GM12878 (cell line): ENCODE results near the gene ELK3. TPM values are rescaled to one million over a fixed set of nuclear protein-coding genes. Genes with fewer than 3 reads are reported as not detected.

Experiments
- ATAC-seq: fragments of 200-7000 bp; cut with Tn5 transposase; 3 replicates; pipeline ENCODE4 v1.9.1; 2020; ENCODE audit warnings: mild to moderate bottlenecking, moderate library complexity
- BruUV-seq: library from RNA; stranded (reverse); fragments of 400-500 nt; replicated peaks from 2 replicates; lab custom pipeline; 2021; lab: Mats Ljungman, UMichigan
- CTCF ChIA-PET: fragments of 300-600 bp; sonication (Branson Sonifier 250); formaldehyde crosslinking; extraction: SDS; loops from one replicate; lab custom pipeline; 2021; ENCODE audit warnings: inconsistent platforms; lab: Yijun Ruan, JAX
- POLR2A ChIA-PET: fragments of 350-600 bp; formaldehyde crosslinking; extraction: SDS; loops from one replicate; lab custom pipeline; 2021; ENCODE audit warnings: inconsistent platforms; lab: Charles Lee
- RAD21 ChIA-PET: fragments of 300-600 bp; sonication (Branson Sonifier 250); formaldehyde crosslinking; loops from one replicate; lab custom pipeline; 2023; ENCODE audit warnings: antibody characterized with exemption; ENCODE audit not compliant: unreplicated experiment; lab: Charles Lee
- SMC1A ChIA-PET: fragments of 300-600 bp; sonication (Branson Sonifier 250); formaldehyde crosslinking; loops from one replicate; lab custom pipeline; 2023; ENCODE audit not compliant: unreplicated experiment, uncharacterized antibody; lab: Charles Lee
- DNase-seq: peaks from one replicate; pipeline ENCODE4 v3.0.0-alpha.2; 2011; ENCODE audit warnings: low read depth, low spot score
- FAIRE-seq: peaks from 3 replicates; lab custom pipeline; 2011; peaks lifted over from hg19 to GRCh38; lab: Jason Lieb, UNC
- H2AFZ ChIP-seq: 2 replicates; pipeline ENCODE4 v1.6.0; 2011; ENCODE audit warnings: low read depth, low read length, control low read depth; ENCODE audit not compliant: control insufficient read depth
- H3K27ac ChIP-seq: 2 replicates; pipeline ENCODE4 v1.5.1; 2011; ENCODE audit warnings: control low read depth; ENCODE audit not compliant: control insufficient read depth, insufficient read depth
- H3K27me3 ChIP-seq, 2 experiments: replicated peaks in 1 of 2; 2 replicates each; pipeline versions ENCODE4 v1.6.0 to v1.6.1; 2011; ENCODE audit warnings: low read length in 1 of 2; ENCODE audit not compliant: control insufficient read depth in 2 of 2, insufficient read depth in 2 of 2
- H3K36me3 ChIP-seq, 2 experiments: 2 replicates each; pipeline ENCODE4 v1.5.1; 2011; ENCODE audit warnings: low read length in 1 of 2; ENCODE audit not compliant: control insufficient read depth in 2 of 2, insufficient read depth in 2 of 2
- H3K4me1 ChIP-seq: 2 replicates; pipeline ENCODE4 v1.6.1; 2011; ENCODE audit warnings: mild to moderate bottlenecking, low read length, moderate library complexity, mixed read lengths; ENCODE audit not compliant: control insufficient read depth, insufficient read depth
- H3K4me2 ChIP-seq: 2 replicates; pipeline ENCODE4 v1.6.0; 2011; ENCODE audit warnings: control low read depth; ENCODE audit not compliant: control insufficient read depth, insufficient read depth
- H3K4me3 ChIP-seq: fragments of 200-600 bp; sonication (generic); 2 replicates; pipeline ENCODE4 v1.5.1; 2016
- H3K79me2 ChIP-seq: 2 replicates; pipeline ENCODE4 v1.6.0; 2011; ENCODE audit warnings: low read length; ENCODE audit not compliant: control insufficient read depth, insufficient read depth
- H3K9ac ChIP-seq: 2 replicates; pipeline ENCODE4 v1.8.0; 2011; ENCODE audit warnings: low read length, control low read depth, mixed read lengths; ENCODE audit not compliant: control insufficient read depth, insufficient read depth
- H3K9me3 ChIP-seq: replicated peaks from 3 replicates; pipeline ENCODE4 v1.5.1; 2011; ENCODE audit warnings: mild to moderate bottlenecking, low read length; ENCODE audit not compliant: control insufficient read depth, insufficient read depth
- H4K20me1 ChIP-seq: 2 replicates; pipeline ENCODE4 v1.6.0; 2011; ENCODE audit not compliant: control insufficient read depth, insufficient read depth
- BCLAF1 ChIP-seq: fragments of 450-650 bp; IDR thresholded peaks from 2 replicates; pipeline ENCODE4 v1.6.1; 2017; ENCODE audit warnings: antibody characterized with exemption, mild to moderate bottlenecking, moderate library complexity
- CREM ChIP-seq: IDR thresholded peaks from 2 replicates; pipeline ENCODE4 v1.6.1; 2014; ENCODE audit warnings: antibody characterized with exemption, low read depth
- HDAC2 ChIP-seq: fragments of 200-600 bp; sonication (generic); IDR thresholded peaks from 2 replicates; pipeline ENCODE4 v1.6.1; 2017
- HSF1 ChIP-seq: fragments of 150-350 bp; IDR thresholded peaks from 2 replicates; pipeline ENCODE4 v1.6.1; 2014; ENCODE audit warnings: mild to moderate bottlenecking, low read depth, low read length
- IKZF1 ChIP-seq: fragments of 450-650 bp; conservative IDR thresholded peaks from 2 replicates; pipeline ENCODE4 v1.6.1; 2017; ENCODE audit warnings: antibody characterized with exemption, mild to moderate bottlenecking
- IKZF2 ChIP-seq, 2 experiments: fragments of 450-650 bp; IDR thresholded peaks; 2 replicates each; pipeline ENCODE4 v1.6.1; 2017; ENCODE audit warnings: mild to moderate bottlenecking in 2 of 2, moderate library complexity in 2 of 2
- IRF4 ChIP-seq: IDR thresholded peaks from 2 replicates; pipeline ENCODE4 v1.6.1; 2011; ENCODE audit warnings: low read depth, low read length
- IRF5 ChIP-seq: fragments of 450-650 bp; IDR thresholded peaks from 2 replicates; pipeline ENCODE4 v1.6.1; 2017; ENCODE audit warnings: borderline replicate concordance
- MXI1 ChIP-seq: fragments of 150-350 bp; IDR thresholded peaks from 2 replicates; pipeline ENCODE4 v1.6.1; 2011; ENCODE audit warnings: low read depth, mild to moderate bottlenecking, inconsistent platforms, low read length, improper control_type of control experiment
- ZBTB11 ChIP-seq: fragments of 450-650 bp; formaldehyde crosslinking; IDR thresholded peaks from 2 replicates; pipeline ENCODE4 v1.5.0; 2022; ENCODE audit warnings: mild to moderate bottlenecking, missing genetic modification characterization
- ZBTB4 ChIP-seq: fragments of 450-650 bp; formaldehyde crosslinking; IDR thresholded peaks from 2 replicates; pipeline ENCODE4 v1.4.0; 2022; ENCODE audit warnings: mild to moderate bottlenecking, moderate library complexity
- WGBS: methylation state at CpG from one replicate; pipeline ENCODE4 v1.1.6; 2016; ENCODE audit warnings: low lambda C conversion rate; ENCODE audit not compliant: insufficient replicate concordance, insufficient coverage; ENCODE audit errors: missing lambda C conversion rate; 5-methylcytosine and 5-hydroxymethylcytosine counted together
- in situ Hi-C: fragments of 300-500 bp; cut with MboI; formaldehyde crosslinking; loops from 9 replicates; pipeline ENCODE4 v1.14.3; 2018; ENCODE audit warnings: mixed read lengths
- intact Hi-C: fragments of 100-400 bp; cut with micrococcal nuclease; formaldehyde crosslinking; loops from one replicate; pipeline ENCODE4 v1.14.2; 2022; ENCODE audit not compliant: unreplicated experiment
- polyA plus RNA-seq, 11 experiments: library from polyadenylated mRNA; depleted of rRNA in 4 of 11; unstranded in 6 of 11; stranded (reverse) in 5 of 11; fragments of >200 nt; fragmentation: Nextera tagmentation in 4 of 11; fragmentation: Illumina TruSeq in 1 of 11; extraction: Ambion mirVana in 4 of 11; extraction: Trizol in 1 of 11; gene quantifications; 1 replicate in 1 of 11; 2 replicates in 10 of 11; pipeline versions ENCODE4 v1.2.1 to v1.2.3, GENCODE V29; 2011 to 2016; ENCODE audit warnings: inconsistent platforms in 2 of 11, missing spikeins in 2 of 11, low read depth in 1 of 11
- total RNA-seq, 4 experiments: library from RNA; depleted of rRNA in 3 of 4; stranded (reverse); fragments of >200 nt in 3 of 4; fragmentation: Illumina TruSeq in 1 of 4; extraction: Trizol in 1 of 4; gene quantifications; 2 replicates each; pipeline versions ENCODE4 v1.2.1 to v1.2.3, GENCODE V29; 2013 to 2021

ELK3 gene
- total and polyA plus RNA-seq, 10 of the 15 experiments (the other 5 are each of a cell fraction or from before 2014, with no cell fraction given): 0.37 to 4.8 (median 0.88) TPM

- DNase-seq: no peak
- TF ChIP-seq ZBTB4 (CRISPR knock-in tag) (no peak), IKZF1 (no peak), BCLAF1 (no peak), IKZF2 (IDR thresholded peaks at IDR 0.05) (no peak), CREM (no peak), MXI1 (no peak), HDAC2 (no peak), ZBTB11 (no peak), IRF4 (no peak), IRF5 (no peak), HSF1 (no peak)
Observed at GRCh38 chr12:96196781-96197180, 2.6 kb downstream of the ELK3 start.

More at GRCh38 chr12:96196781-96197180, 2.6 kb downstream of the ELK3 start:
- ChIA-PET CTCF (interaction anchor here (1.4 to 3.9 kb wide), 3 partner anchors 18 to 204 kb away, joined by 3 to 18 read pairs (median 12); partner anchors contain the start of gene CDK17), RAD21 (no interaction called here), SMC1A (interaction anchor here (1.1 to 4.3 kb wide), 2 partner anchors 18 to 75 kb away, joined by 3 to 25 read pairs; no protein-coding TSS in a partner anchor), POLR2A (interaction anchor here (0.7 to 1.1 kb wide), 2 partner anchors 211 to 305 kb away, joined by 5 read pairs; no protein-coding TSS in a partner anchor)
- H3K79me2 ChIP-seq: peaks cover 3% of the 10 kb centered on the region; the same call in 1 of the 2 replicates
- ATAC-seq: no peak
- no peak overlapping the region for H3K4me3 ChIP-seq
- intact Hi-C loops: loop anchor here (5.0 kb wide), 1 partner anchor 206 kb away; the partner anchor contains the start of gene CDK17
- H3K27ac ChIP-seq: no peak overlapping the region
- H4K20me1 ChIP-seq: no peaks in the 10 kb centered on the region
- BruUV-seq: TSS peak; percentile 42
- H3K4me2 ChIP-seq: peak overlapping the region; percentile 91; the same call in 1 of the 2 replicates
- no peak overlapping the region for H2AFZ ChIP-seq
- WGBS: 42% methylated on average over 6 of the region's 6 CpGs
- FAIRE-seq: no peak
- H3K36me3 ChIP-seq: no peaks in the 10 kb centered on the region
- H3K27me3 ChIP-seq: peaks cover 0 to 2% of the 10 kb centered on the region in 2 experiments; a peak in 2 of 4 replicates
- in situ Hi-C loops: no loop called here
- H3K9ac ChIP-seq: no peak overlapping the region
- peaks cover 21% of the 10 kb centered on the region for H3K4me1 ChIP-seq
- no peaks in the 10 kb centered on the region for H3K9me3 ChIP-seq
